Gastrocnemius medialis (tissue), 4 donors: ENCODE results near the gene CTIF. TPM values are rescaled to one million over a fixed set of nuclear protein-coding genes. Genes with fewer than 3 reads are reported as not detected.

ENCODE experiments used
- ATAC-seq, 2 donors: fragments of 150-250 bp; one replicate each; pipeline ENCODE4 v1.9.1; 2016
- DNase-seq, 2 donors: peaks; one replicate each; pipeline ENCODE4 v3.0.0-alpha.2; 2019
- H3K27ac ChIP-seq, 4 donors: fragments of 200-600 bp; sonication (generic); 1 replicate in 1 of 4; 2 replicates in 3 of 4; pipeline ENCODE4 v1.5.1; 2016 to 2018; ENCODE audit warnings: mild to moderate bottlenecking in 2 of 4, moderate library complexity in 1 of 4
- H3K27me3 ChIP-seq, 3 donors: fragments of 200-600 bp; sonication (generic) in 2 of 3; 1 replicate in 1 of 3; 2 replicates in 2 of 3; pipeline versions ENCODE4 v1.5.1 to v1.6.0; 2016 to 2019; ENCODE audit warnings: mild to moderate bottlenecking in 1 of 3, moderate library complexity in 1 of 3
- H3K36me3 ChIP-seq, 2 donors: fragments of 200-600 bp; sonication (generic) in 1 of 2; one replicate each; pipeline ENCODE4 v1.5.1; 2017 to 2018
- H3K4me1 ChIP-seq, 2 donors: fragments of 200-600 bp; sonication (generic) in 1 of 2; one replicate each; pipeline ENCODE4 v1.5.1; 2016 to 2017; ENCODE audit warnings: mild to moderate bottlenecking in 2 of 2
- H3K4me3 ChIP-seq, 4 donors: fragments of 200-600 bp; sonication (generic) in 3 of 4; 1 replicate in 1 of 4; 2 replicates in 3 of 4; pipeline ENCODE4 v1.5.1; 2016 to 2019; ENCODE audit warnings: mild to moderate bottlenecking in 2 of 4
- H3K9me3 ChIP-seq, 3 donors: fragments of 200-600 bp; sonication (generic) in 2 of 3; 1 replicate in 1 of 3; 2 replicates in 2 of 3; pipeline ENCODE4 v1.5.1; 2016 to 2019
- POLR2A ChIP-seq, 2 donors: fragments of 450-650 bp; IDR thresholded peaks; one replicate each; pipeline ENCODE4 v1.6.1; 2017; ENCODE audit warnings: antibody characterized with exemption in 2 of 2, mild to moderate bottlenecking in 2 of 2, moderate library complexity in 2 of 2
- in situ Hi-C, 4 donors: fragments of 200-750 bp; cut with MboI; loops; one replicate each; pipeline versions ENCODE4 v1.15.0 to v1.8.0; 2017; ENCODE audit warnings: low sequenced_read_pairs in 4 of 4
- intact Hi-C: fragments of 100-400 bp; cut with DNase I; formaldehyde crosslinking; loops from one replicate; pipeline ENCODE4 v1.15.1; 2023; ENCODE audit warnings: low total_unique reads
- total RNA-seq, 4 donors: library from RNA; depleted of rRNA; stranded (reverse); fragments of >200 nt; gene quantifications; one replicate each; pipeline versions ENCODE4 v1.1.0 to v1.2.3, GENCODE V29; 2016
- TF ChIP-seq, protein P1 (sequence below), 5 experiments: fragments of 450-650 bp in 3 of 5; fragments of 200-600 bp in 2 of 5; sonication (generic) in 2 of 5; IDR thresholded peaks in 4 of 5; conservative IDR thresholded peaks in 1 of 5; 1 replicate in 4 of 5; 2 replicates in 1 of 5; pipeline ENCODE4 v1.5.1; 2016 to 2019; ENCODE audit warnings: antibody characterized with exemption in 5 of 5, mild to moderate bottlenecking in 3 of 5, moderate library complexity in 3 of 5

CTIF gene
- total RNA-seq, 4 donors from 2014 or later, result 20.2 to 35.4 (median 23.1) TPM

DNA sequence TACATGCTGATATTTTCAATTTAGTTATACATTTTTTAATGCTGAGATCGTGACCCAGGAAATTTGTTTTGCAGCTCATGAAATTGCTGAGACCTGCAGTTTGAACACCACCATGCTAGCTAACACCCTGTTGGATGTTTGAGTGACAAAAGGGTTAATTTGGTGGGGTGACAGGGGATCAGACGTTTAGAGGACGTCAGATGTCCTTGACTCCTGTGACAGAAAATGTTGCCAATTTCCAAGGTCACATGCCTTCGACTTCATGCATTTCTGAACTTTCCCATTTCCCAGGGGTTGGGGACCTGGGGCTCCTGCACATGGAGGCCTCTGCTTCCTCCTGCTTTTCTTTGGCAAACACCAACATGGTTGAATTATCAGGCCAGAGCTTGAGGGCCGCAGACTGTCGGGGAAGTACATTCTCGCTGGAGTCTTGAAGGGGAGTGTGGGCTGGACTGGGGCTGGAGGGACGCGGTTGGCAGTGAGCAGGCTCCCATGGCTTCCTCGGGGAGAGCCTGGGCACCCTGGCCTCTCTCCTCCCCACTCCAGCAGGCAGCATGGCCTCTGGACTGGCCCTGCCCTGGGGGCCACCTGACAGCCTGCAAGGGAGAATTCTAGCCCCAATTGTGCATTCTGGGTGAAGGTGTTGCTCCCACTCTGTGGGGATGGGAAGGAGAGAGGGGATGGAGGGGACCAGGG lies 73.1 kb downstream of the CTIF start:
- intact Hi-C loops, result no loop called here
- TF ChIP-seq, protein P1, sequence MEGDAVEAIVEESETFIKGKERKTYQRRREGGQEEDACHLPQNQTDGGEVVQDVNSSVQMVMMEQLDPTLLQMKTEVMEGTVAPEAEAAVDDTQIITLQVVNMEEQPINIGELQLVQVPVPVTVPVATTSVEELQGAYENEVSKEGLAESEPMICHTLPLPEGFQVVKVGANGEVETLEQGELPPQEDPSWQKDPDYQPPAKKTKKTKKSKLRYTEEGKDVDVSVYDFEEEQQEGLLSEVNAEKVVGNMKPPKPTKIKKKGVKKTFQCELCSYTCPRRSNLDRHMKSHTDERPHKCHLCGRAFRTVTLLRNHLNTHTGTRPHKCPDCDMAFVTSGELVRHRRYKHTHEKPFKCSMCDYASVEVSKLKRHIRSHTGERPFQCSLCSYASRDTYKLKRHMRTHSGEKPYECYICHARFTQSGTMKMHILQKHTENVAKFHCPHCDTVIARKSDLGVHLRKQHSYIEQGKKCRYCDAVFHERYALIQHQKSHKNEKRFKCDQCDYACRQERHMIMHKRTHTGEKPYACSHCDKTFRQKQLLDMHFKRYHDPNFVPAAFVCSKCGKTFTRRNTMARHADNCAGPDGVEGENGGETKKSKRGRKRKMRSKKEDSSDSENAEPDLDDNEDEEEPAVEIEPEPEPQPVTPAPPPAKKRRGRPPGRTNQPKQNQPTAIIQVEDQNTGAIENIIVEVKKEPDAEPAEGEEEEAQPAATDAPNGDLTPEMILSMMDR (IDR thresholded peaks at IDR 0.05 in 4 of 5, conservative IDR thresholded peaks at IDR 0.05 in 1 of 5), result no peak
- TF ChIP-seq POLR2A (IDR thresholded peaks at IDR 0.05), result no peak

GRCh38 chr18:48612511-48612910 lies 73.7 kb downstream of the CTIF start:
- intact Hi-C loops (no loop called here), in situ Hi-C loops (no loop called here)
- H3K4me1 ChIP-seq, result peaks cover 23 to 33% of the 10 kb centered on the region in 2 donors
- H3K27me3 ChIP-seq, result no peaks in the 10 kb centered on the region
- DNase-seq (no peak), ATAC-seq (no peak)
- H3K9me3 ChIP-seq, result no peaks in the 10 kb centered on the region
- H3K4me3 ChIP-seq, result no peak overlapping the region
- no peak overlapping the region for H3K27ac ChIP-seq
- no peaks in the 10 kb centered on the region for H3K36me3 ChIP-seq
- TF ChIP-seq POLR2A (IDR thresholded peaks at IDR 0.05), result no peak

More for the DNA sequence above, 73.1 kb downstream of the CTIF start:
- no peak overlapping the region for H3K4me3 ChIP-seq
- in situ Hi-C loops, result no loop called here
- ATAC-seq (no peak), DNase-seq (no peak)
- H3K36me3 ChIP-seq, result no peaks in the 10 kb centered on the region
- peaks cover 29 to 39% of the 10 kb centered on the region in 2 donors for H3K4me1 ChIP-seq
- no peaks in the 10 kb centered on the region for H3K9me3 ChIP-seq
- no peaks in the 10 kb centered on the region for H3K27me3 ChIP-seq
- H3K27ac ChIP-seq, result no peak overlapping the region

DNA sequence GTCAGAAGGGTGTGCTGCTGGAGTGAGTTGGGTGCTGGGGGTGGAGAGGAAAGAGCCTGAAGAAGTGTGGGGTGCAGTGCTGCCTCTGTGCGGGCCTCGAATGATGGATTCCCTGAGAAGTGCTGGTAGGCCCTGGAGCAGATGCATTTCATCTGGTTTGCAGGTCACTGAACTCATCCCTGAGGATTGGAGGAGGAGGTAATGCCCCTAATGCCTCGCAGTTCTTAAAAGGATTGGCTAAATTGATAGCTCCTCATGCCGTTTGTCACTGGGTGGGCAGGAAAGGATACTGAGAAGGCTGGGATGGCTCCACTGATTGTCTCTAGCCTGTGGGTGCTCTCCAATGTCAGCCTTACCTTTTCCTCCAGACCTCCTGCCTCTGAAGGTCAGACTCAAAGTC lies 74.1 kb downstream of the CTIF start:
- Histone ChIP-seq H3K36me3 (no peaks in the 10 kb centered on the region), H3K27me3 (no peaks in the 10 kb centered on the region), H3K4me3 (no peak overlapping the region), H3K27ac (no peak overlapping the region), H3K9me3 (no peaks in the 10 kb centered on the region), H3K4me1 (peaks cover 20 to 29% of the 10 kb centered on the region in 2 donors)
- in situ Hi-C loops, result no loop called here
- intact Hi-C loops, result no loop called here
- DNase-seq (no peak), ATAC-seq (no peak)
- TF ChIP-seq, protein P1 (IDR thresholded peaks at IDR 0.05 in 4 of 5, conservative IDR thresholded peaks at IDR 0.05 in 1 of 5), result no peak
- TF ChIP-seq POLR2A (IDR thresholded peaks at IDR 0.05), result no peak

GRCh38 chr18:48613589-48614404 lies 75.0 kb downstream of the CTIF start:
- no peak overlapping the region for H3K4me3 ChIP-seq
- H3K36me3 ChIP-seq, result no peaks in the 10 kb centered on the region
- DNase-seq (peak in 1 of 2 donors; percentile 33), ATAC-seq (no peak)
- in situ Hi-C loops (no loop called here), intact Hi-C loops (no loop called here)
- H3K27ac ChIP-seq, result no peak overlapping the region
- H3K9me3 ChIP-seq, result no peaks in the 10 kb centered on the region
- TF ChIP-seq, protein P1 (IDR thresholded peaks at IDR 0.05 in 4 of 5, conservative IDR thresholded peaks at IDR 0.05 in 1 of 5), result no peak
- TF ChIP-seq POLR2A (IDR thresholded peaks at IDR 0.05), result no peak
- H3K27me3 ChIP-seq, result no peaks in the 10 kb centered on the region
- peaks cover 20% of the 10 kb centered on the region in 2 donors for H3K4me1 ChIP-seq
